SK-N-DZ (cell line): ENCODE measurements around the gene WDR27.
A peak's percentile ranks its signal among the peaks of the same experiment; 100 is the strongest.
"Not testable (repeated sequence)": the region's sequence is repeated elsewhere in the genome, so short reads cannot be mapped to it uniquely, and the experiment has no call there.

Source experiments
- DNase-seq: peaks from one replicate; pipeline ENCODE4 v3.0.0-alpha.2; 2015; ENCODE audit warnings: low spot score

The WDR27 gene

GRCh38 chr6:169449221-169449620 is 252.6 kb downstream of the WDR27 start:
- no peak for DNase-seq

GRCh38 chr6:169445661-169446581 is 255.9 kb downstream of the WDR27 start:
- no peak for DNase-seq

GRCh38 chr6:169445227-169445626 is 256.6 kb downstream of the WDR27 start:
- DNase-seq, result no peak

- no peak for DNase-seq
These were observed 260.5 kb downstream of the WDR27 start for GRCh38 chr6:169441292-169441691.

- no peak for DNase-seq
These were observed 262.1 kb downstream of the WDR27 start for GRCh38 chr6:169439710-169440109.

- DNase-seq, result not testable (repeated sequence)
These were observed 267.3 kb downstream of the WDR27 start for GRCh38 chr6:169434554-169434953.

- DNase-seq, result no peak
These were observed 272.8 kb downstream of the WDR27 start for GRCh38 chr6:169429001-169429400.

GRCh38 chr6:169428532-169428931 is 273.3 kb downstream of the WDR27 start:
- DNase-seq, result peak; percentile 22

- no peak for DNase-seq
These were observed 274.0 kb downstream of the WDR27 start for GRCh38 chr6:169427856-169428255.

GRCh38 chr6:169426611-169427010 is 275.2 kb downstream of the WDR27 start:
- DNase-seq, result no peak

- no peak for DNase-seq
These were observed 276.0 kb downstream of the WDR27 start for GRCh38 chr6:169425628-169426370.

- DNase-seq, result no peak
These were observed 277.0 kb downstream of the WDR27 start for GRCh38 chr6:169424821-169425240.

GRCh38 chr6:169424149-169424804 is 277.6 kb downstream of the WDR27 start:
- no peak for DNase-seq

- no peak for DNase-seq
These were observed 280.1 kb downstream of the WDR27 start for GRCh38 chr6:169421586-169422264.

GRCh38 chr6:169420912-169421543 is 280.8 kb downstream of the WDR27 start:
- DNase-seq, result peak; percentile 63

- DNase-seq, result no peak
These were observed 284.7 kb downstream of the WDR27 start for GRCh38 chr6:169417101-169417500.

- DNase-seq, result no peak
These were observed 285.6 kb downstream of the WDR27 start for GRCh38 chr6:169416249-169416648.

- no peak for DNase-seq
These were observed 286.6 kb downstream of the WDR27 start for GRCh38 chr6:169415179-169415578.

GRCh38 chr6:169411722-169412121 is 290.1 kb downstream of the WDR27 start:
- no peak for DNase-seq

- DNase-seq, result no peak
These were observed 290.5 kb downstream of the WDR27 start for GRCh38 chr6:169411296-169411695.

- no peak for DNase-seq
These were observed 292.0 kb downstream of the WDR27 start for GRCh38 chr6:169409742-169410312.
